GM10266 (cell line): ENCODE results near the gene JADE2.
"Not testable (repeated sequence)": the region's sequence is repeated elsewhere in the genome, so short reads cannot be mapped to it uniquely, and the experiment has no call there.

Experiments
- DNase-seq: peaks from one replicate; pipeline ENCODE4 v3.0.0; 2012; ENCODE audit errors: extremely low spot score
- CTCF ChIP-seq: IDR thresholded peaks from 2 replicates; pipeline ENCODE4 v1.5.1; 2012; ENCODE audit warnings: mild to moderate bottlenecking, low read depth; ENCODE audit not compliant: control insufficient read depth, insufficient read depth; ENCODE audit errors: missing control alignments

Gene JADE2

GRCh38 chr5:134491841-134492442 lies 33.5 kb upstream of the JADE2 start:
- no peak for TF ChIP-seq CTCF
- DNase-seq = no peak

- DNase-seq = no peak
- no peak for TF ChIP-seq CTCF
Observed at GRCh38 chr5:134492568-134492967, 32.9 kb upstream of the JADE2 start.

GRCh38 chr5:134493461-134494055 lies 31.9 kb upstream of the JADE2 start:
- DNase-seq = no peak
- no peak for TF ChIP-seq CTCF

- DNase-seq = no peak
- no peak for TF ChIP-seq CTCF
Observed at GRCh38 chr5:134494780-134495179, 30.7 kb upstream of the JADE2 start.

GRCh38 chr5:134499905-134500304 lies 25.6 kb upstream of the JADE2 start:
- DNase-seq = not testable (repeated sequence)

- no peak for TF ChIP-seq CTCF
- DNase-seq = no peak
Observed at GRCh38 chr5:134500699-134501430, 24.6 kb upstream of the JADE2 start.

- DNase-seq = no peak
- no peak for TF ChIP-seq CTCF
Observed at GRCh38 chr5:134502259-134502658, 23.2 kb upstream of the JADE2 start.
